H1 (cell line): ENCODE data around the gene AFF4. TPM values are rescaled to one million over a fixed set of nuclear protein-coding genes. Genes with fewer than 3 reads are reported as not detected.

ENCODE experiments used
- CEBPB ChIP-seq: IDR thresholded peaks from 2 replicates; pipeline ENCODE4 v1.6.1; 2012; ENCODE audit warnings: low read depth, low read length
- CHD1 ChIP-seq: IDR thresholded peaks from 2 replicates; pipeline ENCODE4 v1.6.1; 2012; ENCODE audit warnings: low read depth, low read length, improper control_type of control experiment
- CTBP2 ChIP-seq: IDR thresholded peaks from 2 replicates; pipeline ENCODE4 v1.7.0; 2011; ENCODE audit warnings: borderline replicate concordance, mild to moderate bottlenecking, moderate library complexity, mixed read lengths, low read length; ENCODE audit not compliant: insufficient read depth, insufficient read length
- CTCF ChIP-seq, 3 experiments: IDR thresholded peaks; 1 replicate in 2 of 3; 2 replicates in 1 of 3; pipeline versions ENCODE4 v1.5.1 to v1.6.1; 2011; ENCODE audit warnings: low read length in 3 of 3, mild to moderate bottlenecking in 3 of 3, inconsistent platforms in 2 of 3, low read depth in 1 of 3, moderate library complexity in 1 of 3; ENCODE audit not compliant: insufficient read depth in 1 of 3; ENCODE audit errors: control extremely low read depth in 1 of 3
- KDM4A ChIP-seq: IDR thresholded peaks from one replicate; pipeline ENCODE4 v1.7.1; 2012; ENCODE audit warnings: low read depth, mild to moderate bottlenecking, moderate library complexity, low read length, inconsistent platforms; ENCODE audit not compliant: severe bottlenecking
- SIRT6 ChIP-seq: IDR thresholded peaks from one replicate; pipeline ENCODE4 v1.7.1; 2012; ENCODE audit warnings: low read length, inconsistent platforms
- polyA plus RNA-seq, 7 experiments: library from polyadenylated mRNA; depleted of rRNA in 3 of 7; stranded (reverse) in 5 of 7; unstranded in 2 of 7; fragments of >200 nt in 5 of 7; fragments of 200-250 nt in 2 of 7; gene quantifications; 1 replicate in 5 of 7; 2 replicates in 1 of 7; 4 replicates in 1 of 7; pipeline versions ENCODE4 v1.2.1 to v1.2.3, GENCODE V29; 2011 to 2013; ENCODE audit warnings: missing spikeins in 2 of 7, mixed read lengths in 2 of 7
- total RNA-seq: library from RNA; stranded (reverse); fragmentation: NEBNext Ultra II Directional; extraction: Animal tissue kit (Norgen Biotek cat#: 25700); gene quantifications from 2 replicates; pipeline ENCODE4 v1.2.1, GENCODE V29; 2021

Gene AFF4
- total and polyA plus RNA-seq, 2 of the 8 experiments (the other 6 are each of a cell fraction or from before 2014, with no cell fraction given) = 12.0 to 61.4 TPM

- TF ChIP-seq CTCF (IDR thresholded peaks at IDR 0.05; ENCODE audit: control extremely low read depth in 1 of 3, insufficient read depth in 1 of 3, low read depth in 1 of 3, low read length in 3 of 3) (no peak), CTBP2 (no peak), CEBPB (no peak), KDM4A (no peak), CHD1 (no peak), SIRT6 (no peak)
These were observed 136.9 kb downstream of the AFF4 start (continued) for GRCh38 chr5:132826424-132827082.
